GM23248 (cell line): ENCODE measurements around the gene ROCK2.

ENCODE experiments used
- EZH2 ChIP-seq: fragments of 200-600 bp; sonication (generic); IDR thresholded peaks from 2 replicates; pipeline ENCODE4 v1.6.1; 2018; ENCODE audit warnings: antibody characterized with exemption, mild to moderate bottlenecking; ENCODE audit not compliant: insufficient read depth, poor library complexity, severe bottlenecking
- EZH2phosphoT487 ChIP-seq: fragments of 200-600 bp; sonication (generic); IDR thresholded peaks from 2 replicates; pipeline ENCODE4 v1.6.1; 2018; ENCODE audit warnings: antibody characterized with exemption, moderate library complexity, mild to moderate bottlenecking, low read depth; ENCODE audit not compliant: insufficient read depth

GRCh38 chr2:11140492-11140891 is 203.9 kb downstream of the ROCK2 start:
- TF ChIP-seq EZH2 (no peak), EZH2phosphoT487 (no peak)
